ENCODE data around the gene IKZF3. TPM values are rescaled to one million over a fixed set of nuclear protein-coding genes. Genes with fewer than 3 reads are reported as not detected.
"Not testable (repeated sequence)": the region's sequence is repeated elsewhere in the genome, so short reads cannot be mapped to it uniquely, and the experiment has no call there.

IKZF3 gene
- total RNA-seq = under 0.01 TPM in 2 replicates

GRCh38 chr17:39863918-39864746, at the start of gene IKZF3:
Gene IKZF3 (minus strand): TSS chr17:39864312. CDS start chr17:39864126, 186 bp downstream.
- no peak within 1 kb of the TSS for H3K4me3 ChIP-seq (ENCODE audit: low read depth, low read length)
- peak; percentile 35 for DNase-seq (ENCODE audit: low read depth)
- no peak for TF ChIP-seq CTCF (IDR thresholded peaks at IDR 0.05; ENCODE audit: insufficient read depth, low read depth, low read length)

- no peak for TF ChIP-seq CTCF (IDR thresholded peaks at IDR 0.05; ENCODE audit: insufficient read depth, low read depth, low read length)
Observed at GRCh38 chr17:39908789-39909352, 44.8 kb upstream of the IKZF3 start.

GRCh38 chr17:39904990-39905288, 40.8 kb upstream of the IKZF3 start:
- TF ChIP-seq CTCF (IDR thresholded peaks at IDR 0.05; ENCODE audit: insufficient read depth, low read depth, low read length) = no peak
- no peak for DNase-seq (ENCODE audit: low read depth)
- no peak overlapping the region for H3K4me3 ChIP-seq (ENCODE audit: low read depth, low read length)

More at GRCh38 chr17:39908789-39909352, 44.8 kb upstream of the IKZF3 start:
- H3K4me3 ChIP-seq (ENCODE audit: low read depth, low read length) = no peak overlapping the region
- DNase-seq (ENCODE audit: low read depth) = no peak

- DNase-seq (ENCODE audit: low read depth) = no peak
Observed at GRCh38 chr17:39903158-39903884, 39.2 kb upstream of the IKZF3 start.

GRCh38 chr17:39902027-39902426, 37.9 kb upstream of the IKZF3 start:
- DNase-seq (ENCODE audit: low read depth); H3K4me3 ChIP-seq (ENCODE audit: low read depth, low read length): not testable (repeated sequence)

More at GRCh38 chr17:39903158-39903884, 39.2 kb upstream of the IKZF3 start:
- TF ChIP-seq CTCF (IDR thresholded peaks at IDR 0.05; ENCODE audit: insufficient read depth, low read depth, low read length) = no peak
- H3K4me3 ChIP-seq (ENCODE audit: low read depth, low read length) = no peak overlapping the region

- no peak overlapping the region for H3K4me3 ChIP-seq (ENCODE audit: low read depth, low read length)
- TF ChIP-seq CTCF (IDR thresholded peaks at IDR 0.05; ENCODE audit: insufficient read depth, low read depth, low read length) = no peak
- no peak for DNase-seq (ENCODE audit: low read depth)
Observed at GRCh38 chr17:39899215-39899614, 35.1 kb upstream of the IKZF3 start.

- no peak for TF ChIP-seq CTCF (IDR thresholded peaks at IDR 0.05; ENCODE audit: insufficient read depth, low read depth, low read length)
- no peak for DNase-seq (ENCODE audit: low read depth)
- no peak overlapping the region for H3K4me3 ChIP-seq (ENCODE audit: low read depth, low read length)
Observed at GRCh38 chr17:39898088-39898487, 34.0 kb upstream of the IKZF3 start.
